Liver (tissue), 9 donors: ENCODE data around the gene PIK3R6. TPM values are rescaled to one million over a fixed set of nuclear protein-coding genes. Genes with fewer than 3 reads are reported as not detected.

Source experiments
- DNase-seq: peaks from one replicate; pipeline ENCODE4 v3.0.0-alpha.2; 2017; ENCODE audit warnings: low spot score
- H3K27ac ChIP-seq, 2 donors: one replicate each; pipeline ENCODE4 v1.7.0; 2013; ENCODE audit warnings: inconsistent platforms in 2 of 2, low read length in 2 of 2, control low read depth in 1 of 2, low read depth in 1 of 2, mild to moderate bottlenecking in 1 of 2
- H3K27me3 ChIP-seq, 4 donors: one replicate each; pipeline versions ENCODE4 v1.6.1 to v1.7.0; 2013; ENCODE audit warnings: low read length in 3 of 4, inconsistent platforms in 1 of 4, mild to moderate bottlenecking in 1 of 4, moderate library complexity in 1 of 4; ENCODE audit not compliant: control insufficient read depth in 4 of 4, insufficient read depth in 4 of 4
- H3K36me3 ChIP-seq, 4 donors: one replicate each; pipeline versions ENCODE4 v1.6.1 to v1.7.0; 2013; ENCODE audit warnings: low read length in 3 of 4, mild to moderate bottlenecking in 3 of 4, low read depth in 1 of 4, moderate library complexity in 1 of 4; ENCODE audit not compliant: control insufficient read depth in 4 of 4, insufficient read depth in 3 of 4
- H3K4me1 ChIP-seq, 4 donors: one replicate each; pipeline versions ENCODE4 v1.6.1 to v1.7.0; 2013; ENCODE audit warnings: low read length in 3 of 4, mild to moderate bottlenecking in 3 of 4, moderate library complexity in 1 of 4; ENCODE audit not compliant: control insufficient read depth in 4 of 4, insufficient read depth in 4 of 4
- H3K4me3 ChIP-seq, 3 donors: one replicate each; pipeline versions ENCODE4 v1.6.1 to v1.7.0; 2013; ENCODE audit warnings: low read length in 3 of 3, control low read depth in 1 of 3, low read depth in 1 of 3, mild to moderate bottlenecking in 1 of 3
- H3K9ac ChIP-seq, 2 donors: one replicate each; pipeline ENCODE4 v1.7.0; 2013; ENCODE audit warnings: low read length in 2 of 2, mild to moderate bottlenecking in 2 of 2, moderate library complexity in 2 of 2, control low read depth in 1 of 2, low read depth in 1 of 2
- H3K9me3 ChIP-seq, 4 donors: one replicate each; pipeline versions ENCODE4 v1.6.1 to v1.7.0; 2013; ENCODE audit warnings: low read length in 3 of 4; ENCODE audit not compliant: control insufficient read depth in 4 of 4
- ATF3 ChIP-seq: IDR thresholded peaks from 2 replicates; pipeline ENCODE4 v1.6.1; 2016; ENCODE audit warnings: antibody characterized with exemption
- EGR1 ChIP-seq, 2 donors: IDR thresholded peaks; 2 replicates each; pipeline ENCODE4 v1.6.1; 2016 to 2018; ENCODE audit warnings: antibody characterized with exemption in 2 of 2, low read depth in 2 of 2
- FOXA2 ChIP-seq: IDR thresholded peaks from 2 replicates; pipeline ENCODE4 v1.6.1; 2016; ENCODE audit warnings: antibody characterized with exemption
- GABPA ChIP-seq, 2 donors: IDR thresholded peaks in 1 of 2; conservative IDR thresholded peaks in 1 of 2; 2 replicates each; pipeline ENCODE4 v1.6.1; 2016; ENCODE audit warnings: antibody characterized with exemption in 2 of 2, mild to moderate bottlenecking in 1 of 2, moderate library complexity in 1 of 2
- HNF4G ChIP-seq: IDR thresholded peaks from 2 replicates; pipeline ENCODE4 v1.6.1; 2016; ENCODE audit warnings: antibody characterized with exemption
- RAD21 ChIP-seq, 2 donors: IDR thresholded peaks; 2 replicates each; pipeline ENCODE4 v1.6.1; 2016; ENCODE audit warnings: antibody characterized with exemption in 2 of 2, mild to moderate bottlenecking in 2 of 2
- RXRA ChIP-seq, 2 donors: IDR thresholded peaks; 2 replicates each; pipeline ENCODE4 v1.6.1; 2017 to 2018; ENCODE audit warnings: antibody characterized with exemption in 2 of 2, mild to moderate bottlenecking in 1 of 2
- SP1 ChIP-seq: IDR thresholded peaks from 2 replicates; pipeline ENCODE4 v1.6.1; 2018; ENCODE audit warnings: antibody characterized with exemption, mild to moderate bottlenecking
- TAF1 ChIP-seq: conservative IDR thresholded peaks from 2 replicates; pipeline ENCODE4 v1.6.1; 2016; ENCODE audit warnings: antibody characterized with exemption, mild to moderate bottlenecking
- WGBS: extraction: QIAGEN DNeasy Blood & Tissue Kit; methylation state at CpG from one replicate; pipeline ENCODE4 v1.1.7; 2013; 5-methylcytosine and 5-hydroxymethylcytosine counted together
- polyA plus RNA-seq, 2 donors: library from polyadenylated mRNA; stranded (reverse) in 1 of 2; unstranded in 1 of 2; fragments of 200-250 nt in 1 of 2; fragments of >200 nt in 1 of 2; fragmentation: Nextera tagmentation in 1 of 2; extraction: Ambion mirVana in 1 of 2; gene quantifications; one replicate each; pipeline versions ENCODE4 v1.2.1 to v1.2.3, GENCODE V29; 2013 to 2015
- total RNA-seq, 2 donors: library from RNA; depleted of rRNA; stranded (reverse); fragments of >200 nt; gene quantifications; one replicate each; pipeline ENCODE4 v1.2.3, GENCODE V29; 2014
- TF ChIP-seq, protein P1 (sequence below): IDR thresholded peaks from 2 replicates; pipeline ENCODE4 v1.6.1; 2016; ENCODE audit warnings: antibody characterized with exemption, mild to moderate bottlenecking
- TF ChIP-seq, protein P2 (sequence below): IDR thresholded peaks from 2 replicates; pipeline ENCODE4 v1.6.1; 2016; ENCODE audit warnings: antibody characterized with exemption
- TF ChIP-seq, protein P3 (sequence below): fragments of 150-350 bp; IDR thresholded peaks from 2 replicates; pipeline ENCODE4 v1.5.1; 2017; ENCODE audit warnings: improper control_type of control experiment, low read depth, low read length; ENCODE audit not compliant: missing input control
- donor health status: healthy.
- donor health status: healthy.
- donor health status: healthy.
- donor health status: healthy.
- donor health status: healthy.

PIK3R6 gene
- total and polyA plus RNA-seq, 4 donors: 0.15 to 0.37 (median 0.18) TPM

DNA sequence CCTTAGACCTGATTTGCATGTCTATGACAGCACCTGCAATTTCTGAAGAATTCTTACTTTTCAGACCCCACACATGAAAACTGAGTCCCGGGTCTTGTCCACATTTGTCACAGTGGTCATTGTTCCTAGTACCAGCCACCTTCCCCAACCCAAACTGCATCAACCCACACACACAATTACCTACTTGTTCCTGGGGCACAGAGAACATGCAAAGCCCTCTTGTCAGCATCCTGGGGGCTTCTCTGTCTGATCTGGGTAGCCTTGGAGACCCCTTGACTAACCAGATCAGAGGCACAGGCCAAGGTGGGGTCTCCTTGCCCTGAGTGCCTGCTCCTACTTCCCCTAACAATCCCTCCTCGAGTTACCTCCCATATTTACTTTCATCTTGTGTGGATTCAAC, 36.7 kb upstream of the PIK3R6 start:
- no peak for DNase-seq
- no peaks in the 10 kb centered on the region for H3K4me1 ChIP-seq
- peaks cover 0 to 2% (median 0%) of the 10 kb centered on the region in 4 donors for H3K36me3 ChIP-seq
- 52% methylated on average over 2 of the region's 2 CpGs for WGBS
- no peak overlapping the region for H3K4me3 ChIP-seq
- no peak overlapping the region for H3K27ac ChIP-seq
- no peaks in the 10 kb centered on the region for H3K9me3 ChIP-seq
- H3K9ac ChIP-seq: no peak overlapping the region
- TF ChIP-seq SP1: no peak
- TF ChIP-seq TAF1: no peak
- TF ChIP-seq FOXA2: no peak
- H3K27me3 ChIP-seq: no peaks in the 10 kb centered on the region

DNA sequence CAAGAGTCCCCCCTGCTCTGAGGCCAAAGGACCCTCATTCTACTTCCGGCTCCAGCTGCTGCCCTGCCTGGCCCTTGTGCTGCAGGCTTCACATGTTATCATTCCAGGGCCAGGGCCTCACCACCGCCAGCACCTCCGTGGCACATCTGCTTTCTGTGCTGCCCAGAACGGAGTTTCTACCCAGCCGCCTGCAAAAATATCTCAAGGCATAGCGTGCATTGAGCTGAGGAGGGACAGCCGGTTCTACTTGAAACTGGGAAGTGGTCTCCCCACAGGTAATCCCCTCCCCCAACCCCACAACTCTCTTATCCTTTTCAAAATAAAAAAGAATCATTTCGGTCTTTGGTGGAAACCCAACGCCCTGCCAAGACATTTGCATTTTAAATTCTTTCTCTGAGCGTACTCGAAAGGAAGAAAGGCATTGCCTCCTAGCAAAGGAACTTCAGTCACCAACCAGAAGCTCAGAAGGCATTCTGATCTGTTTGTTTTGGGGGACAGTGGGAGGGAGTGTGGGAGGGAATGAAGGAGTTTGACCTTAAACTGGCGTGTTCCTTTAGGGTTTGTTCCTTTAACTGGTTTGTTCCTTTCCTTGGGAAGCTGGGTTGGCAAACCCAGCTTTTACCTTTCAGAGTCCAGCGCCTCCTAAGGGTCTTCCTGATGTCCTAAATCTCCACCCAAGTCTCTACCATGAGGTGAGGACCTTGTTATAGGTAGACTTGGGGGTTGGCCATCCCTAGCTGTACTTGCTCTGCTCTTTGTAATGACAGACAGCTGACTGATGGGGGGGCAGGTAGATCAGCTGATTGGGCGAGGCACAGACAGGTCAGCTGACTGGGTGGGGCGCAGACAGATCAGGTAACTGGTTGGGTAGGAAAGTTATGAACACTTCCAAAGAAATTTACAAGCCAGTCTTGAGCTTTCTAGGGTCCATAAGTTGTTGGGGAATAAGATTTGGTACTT, 33.4 kb upstream of the PIK3R6 start:
- Histone ChIP-seq H3K27ac (no peak overlapping the region), H3K9ac (no peak overlapping the region), H3K4me3 (no peak overlapping the region), H3K4me1 (no peaks in the 10 kb centered on the region), H3K36me3 (no peaks in the 10 kb centered on the region), H3K9me3 (no peaks in the 10 kb centered on the region), H3K27me3 (no peaks in the 10 kb centered on the region)
- 53% methylated on average over 15 of the region's 15 CpGs for WGBS
- DNase-seq: peak; percentile 25
- TF ChIP-seq TAF1 (no peak), RAD21 (IDR thresholded peaks at IDR 0.05) (no peak), HNF4G (no peak), RXRA (IDR thresholded peaks at IDR 0.05) (no peak), EGR1 (IDR thresholded peaks at IDR 0.05; ENCODE audit: low read depth in 2 of 2) (no peak)

GRCh38 chr17:8900207-8900606, 32.7 kb upstream of the PIK3R6 start:
- Histone ChIP-seq H3K27me3 (no peaks in the 10 kb centered on the region), H3K36me3 (no peaks in the 10 kb centered on the region), H3K27ac (no peak overlapping the region), H3K4me3 (no peak overlapping the region), H3K4me1 (no peaks in the 10 kb centered on the region), H3K9me3 (no peaks in the 10 kb centered on the region), H3K9ac (no peak overlapping the region)
- WGBS: 67% methylated on average over 6 of the region's 6 CpGs
- DNase-seq: no peak
- TF ChIP-seq HNF4G: no peak
- TF ChIP-seq SP1: no peak
- TF ChIP-seq RXRA (IDR thresholded peaks at IDR 0.05): no peak
- TF ChIP-seq EGR1 (IDR thresholded peaks at IDR 0.05; ENCODE audit: low read depth in 2 of 2): no peak
- TF ChIP-seq, protein P1, sequence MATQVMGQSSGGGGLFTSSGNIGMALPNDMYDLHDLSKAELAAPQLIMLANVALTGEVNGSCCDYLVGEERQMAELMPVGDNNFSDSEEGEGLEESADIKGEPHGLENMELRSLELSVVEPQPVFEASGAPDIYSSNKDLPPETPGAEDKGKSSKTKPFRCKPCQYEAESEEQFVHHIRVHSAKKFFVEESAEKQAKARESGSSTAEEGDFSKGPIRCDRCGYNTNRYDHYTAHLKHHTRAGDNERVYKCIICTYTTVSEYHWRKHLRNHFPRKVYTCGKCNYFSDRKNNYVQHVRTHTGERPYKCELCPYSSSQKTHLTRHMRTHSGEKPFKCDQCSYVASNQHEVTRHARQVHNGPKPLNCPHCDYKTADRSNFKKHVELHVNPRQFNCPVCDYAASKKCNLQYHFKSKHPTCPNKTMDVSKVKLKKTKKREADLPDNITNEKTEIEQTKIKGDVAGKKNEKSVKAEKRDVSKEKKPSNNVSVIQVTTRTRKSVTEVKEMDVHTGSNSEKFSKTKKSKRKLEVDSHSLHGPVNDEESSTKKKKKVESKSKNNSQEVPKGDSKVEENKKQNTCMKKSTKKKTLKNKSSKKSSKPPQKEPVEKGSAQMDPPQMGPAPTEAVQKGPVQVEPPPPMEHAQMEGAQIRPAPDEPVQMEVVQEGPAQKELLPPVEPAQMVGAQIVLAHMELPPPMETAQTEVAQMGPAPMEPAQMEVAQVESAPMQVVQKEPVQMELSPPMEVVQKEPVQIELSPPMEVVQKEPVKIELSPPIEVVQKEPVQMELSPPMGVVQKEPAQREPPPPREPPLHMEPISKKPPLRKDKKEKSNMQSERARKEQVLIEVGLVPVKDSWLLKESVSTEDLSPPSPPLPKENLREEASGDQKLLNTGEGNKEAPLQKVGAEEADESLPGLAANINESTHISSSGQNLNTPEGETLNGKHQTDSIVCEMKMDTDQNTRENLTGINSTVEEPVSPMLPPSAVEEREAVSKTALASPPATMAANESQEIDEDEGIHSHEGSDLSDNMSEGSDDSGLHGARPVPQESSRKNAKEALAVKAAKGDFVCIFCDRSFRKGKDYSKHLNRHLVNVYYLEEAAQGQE: no peak
- no peak for TF ChIP-seq ATF3
- no peak for TF ChIP-seq GABPA (IDR thresholded peaks at IDR 0.05 in 1 of 2, conservative IDR thresholded peaks at IDR 0.05 in 1 of 2)
- TF ChIP-seq, protein P2, sequence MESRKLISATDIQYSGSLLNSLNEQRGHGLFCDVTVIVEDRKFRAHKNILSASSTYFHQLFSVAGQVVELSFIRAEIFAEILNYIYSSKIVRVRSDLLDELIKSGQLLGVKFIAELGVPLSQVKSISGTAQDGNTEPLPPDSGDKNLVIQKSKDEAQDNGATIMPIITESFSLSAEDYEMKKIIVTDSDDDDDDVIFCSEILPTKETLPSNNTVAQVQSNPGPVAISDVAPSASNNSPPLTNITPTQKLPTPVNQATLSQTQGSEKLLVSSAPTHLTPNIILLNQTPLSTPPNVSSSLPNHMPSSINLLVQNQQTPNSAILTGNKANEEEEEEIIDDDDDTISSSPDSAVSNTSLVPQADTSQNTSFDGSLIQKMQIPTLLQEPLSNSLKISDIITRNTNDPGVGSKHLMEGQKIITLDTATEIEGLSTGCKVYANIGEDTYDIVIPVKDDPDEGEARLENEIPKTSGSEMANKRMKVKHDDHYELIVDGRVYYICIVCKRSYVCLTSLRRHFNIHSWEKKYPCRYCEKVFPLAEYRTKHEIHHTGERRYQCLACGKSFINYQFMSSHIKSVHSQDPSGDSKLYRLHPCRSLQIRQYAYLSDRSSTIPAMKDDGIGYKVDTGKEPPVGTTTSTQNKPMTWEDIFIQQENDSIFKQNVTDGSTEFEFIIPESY: no peak
- TF ChIP-seq, protein P3, sequence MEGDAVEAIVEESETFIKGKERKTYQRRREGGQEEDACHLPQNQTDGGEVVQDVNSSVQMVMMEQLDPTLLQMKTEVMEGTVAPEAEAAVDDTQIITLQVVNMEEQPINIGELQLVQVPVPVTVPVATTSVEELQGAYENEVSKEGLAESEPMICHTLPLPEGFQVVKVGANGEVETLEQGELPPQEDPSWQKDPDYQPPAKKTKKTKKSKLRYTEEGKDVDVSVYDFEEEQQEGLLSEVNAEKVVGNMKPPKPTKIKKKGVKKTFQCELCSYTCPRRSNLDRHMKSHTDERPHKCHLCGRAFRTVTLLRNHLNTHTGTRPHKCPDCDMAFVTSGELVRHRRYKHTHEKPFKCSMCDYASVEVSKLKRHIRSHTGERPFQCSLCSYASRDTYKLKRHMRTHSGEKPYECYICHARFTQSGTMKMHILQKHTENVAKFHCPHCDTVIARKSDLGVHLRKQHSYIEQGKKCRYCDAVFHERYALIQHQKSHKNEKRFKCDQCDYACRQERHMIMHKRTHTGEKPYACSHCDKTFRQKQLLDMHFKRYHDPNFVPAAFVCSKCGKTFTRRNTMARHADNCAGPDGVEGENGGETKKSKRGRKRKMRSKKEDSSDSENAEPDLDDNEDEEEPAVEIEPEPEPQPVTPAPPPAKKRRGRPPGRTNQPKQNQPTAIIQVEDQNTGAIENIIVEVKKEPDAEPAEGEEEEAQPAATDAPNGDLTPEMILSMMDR: no peak
